RKO (cell line): ENCODE data around the gene SELENBP1.

Experiments used
- DNase-seq: peaks from one replicate; pipeline ENCODE4 v3.0.0-alpha.2; 2016; ENCODE audit warnings: low spot score

Gene SELENBP1

DNA sequence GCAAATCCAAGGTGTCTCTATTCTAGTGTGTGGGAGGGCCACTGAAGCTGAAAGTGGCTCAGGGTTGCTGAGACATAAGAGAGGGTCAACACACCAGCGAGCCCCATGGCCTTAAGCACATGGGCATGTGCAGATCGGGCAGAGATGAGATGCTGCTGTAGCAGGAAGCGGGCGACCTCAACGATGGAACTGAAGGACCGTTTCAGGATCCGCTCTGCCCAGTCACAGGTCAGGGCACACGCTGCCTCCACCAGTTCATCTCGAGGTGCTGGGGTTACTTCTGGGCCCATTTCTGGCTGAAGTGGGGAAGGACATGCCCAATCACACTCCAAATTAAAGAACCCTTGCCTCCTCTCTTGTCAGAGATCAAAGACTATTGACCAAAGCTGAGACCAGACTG lies 28.9 kb downstream of the SELENBP1 start:
- no peak for DNase-seq

GRCh38 chr1:151342569-151342968 lies 29.9 kb downstream of the SELENBP1 start:
- DNase-seq = no peak

DNA sequence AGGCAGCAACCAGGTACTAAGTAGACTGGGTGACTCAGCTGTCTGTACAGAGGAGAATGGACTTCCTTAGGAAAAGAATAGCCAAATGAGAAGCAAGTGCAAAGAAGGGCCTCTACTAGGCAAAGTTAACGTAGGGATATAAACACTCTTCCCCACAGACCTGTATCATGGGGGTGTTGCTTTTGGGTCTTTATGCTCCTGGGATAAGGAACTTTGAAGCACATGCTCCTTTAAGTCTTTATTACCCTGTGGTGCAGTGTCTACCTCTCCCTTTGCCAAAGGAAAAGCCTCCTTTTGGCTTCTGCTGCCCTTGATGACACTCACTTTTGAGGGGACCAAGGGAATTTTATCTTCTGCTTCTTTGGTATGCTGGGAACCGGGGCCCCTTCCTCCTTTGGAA lies 30.5 kb downstream of the SELENBP1 start:
- no peak for DNase-seq

DNA sequence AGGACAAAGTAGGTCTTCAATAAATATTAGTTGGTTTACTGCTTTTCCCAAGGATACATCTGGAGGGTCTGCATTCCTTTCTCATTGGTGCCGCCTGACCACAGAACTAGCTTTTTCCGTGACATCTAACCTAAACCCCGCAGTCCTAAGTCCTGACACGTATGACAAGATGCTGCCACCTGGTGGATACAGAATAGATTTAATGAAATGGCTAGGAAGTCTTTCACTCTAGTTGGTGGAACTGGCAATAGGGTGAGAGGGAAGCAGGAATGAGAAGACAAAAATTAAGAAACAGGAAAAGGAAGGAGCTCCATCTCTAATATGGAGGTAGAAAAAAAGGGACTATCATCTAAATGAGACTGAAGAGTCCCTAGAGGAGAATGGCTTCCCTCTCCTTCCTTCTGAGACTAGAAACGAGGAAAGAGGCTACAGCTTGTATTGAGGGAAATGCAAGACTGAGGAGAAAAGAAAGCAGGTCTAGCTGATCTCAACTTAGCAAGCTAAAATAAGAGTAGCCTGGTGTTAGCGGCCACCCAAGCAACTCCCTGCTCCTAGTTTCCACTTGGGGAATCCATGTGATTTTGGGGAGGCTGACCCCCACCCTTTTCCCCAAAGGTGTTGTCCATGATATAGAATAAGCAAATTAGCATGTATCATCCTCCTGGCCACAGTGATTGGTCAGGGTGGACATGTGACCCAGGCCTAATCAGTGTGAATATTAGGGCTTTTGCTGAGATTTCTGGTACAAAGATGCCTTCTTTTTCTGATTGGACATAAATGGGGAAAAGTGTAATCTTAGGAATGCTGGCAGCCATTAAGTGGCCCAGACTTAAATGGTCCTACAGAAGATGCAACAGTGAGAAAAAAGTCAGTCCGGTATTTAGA lies 31.4 kb downstream of the SELENBP1 start:
- peak; percentile 93 for DNase-seq

- DNase-seq = no peak
Observed at GRCh38 chr1:151336556-151336955, 35.9 kb downstream of the SELENBP1 start.

DNA sequence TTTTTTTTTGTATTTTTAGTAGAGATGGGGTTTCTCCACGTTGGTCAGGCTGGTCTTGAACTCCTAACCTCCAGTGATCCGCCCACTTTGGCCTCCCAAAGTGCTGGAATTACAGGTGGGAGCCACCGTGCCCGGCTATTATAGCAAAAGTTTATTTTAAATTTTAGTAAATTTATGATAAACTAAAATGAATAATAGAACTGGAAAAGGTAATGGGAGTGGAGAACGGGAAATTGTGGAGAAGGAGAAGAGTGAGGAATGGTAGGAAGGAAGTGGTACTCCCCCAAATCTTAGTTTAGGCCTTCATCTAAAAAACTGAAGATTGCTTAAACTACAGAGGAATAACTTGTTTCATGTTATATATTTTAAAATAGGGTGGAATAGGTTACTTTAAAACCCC lies 37.7 kb downstream of the SELENBP1 start:
- DNase-seq = no peak

- DNase-seq = no peak
Observed at GRCh38 chr1:151327903-151328674, 44.4 kb downstream of the SELENBP1 start.

DNA sequence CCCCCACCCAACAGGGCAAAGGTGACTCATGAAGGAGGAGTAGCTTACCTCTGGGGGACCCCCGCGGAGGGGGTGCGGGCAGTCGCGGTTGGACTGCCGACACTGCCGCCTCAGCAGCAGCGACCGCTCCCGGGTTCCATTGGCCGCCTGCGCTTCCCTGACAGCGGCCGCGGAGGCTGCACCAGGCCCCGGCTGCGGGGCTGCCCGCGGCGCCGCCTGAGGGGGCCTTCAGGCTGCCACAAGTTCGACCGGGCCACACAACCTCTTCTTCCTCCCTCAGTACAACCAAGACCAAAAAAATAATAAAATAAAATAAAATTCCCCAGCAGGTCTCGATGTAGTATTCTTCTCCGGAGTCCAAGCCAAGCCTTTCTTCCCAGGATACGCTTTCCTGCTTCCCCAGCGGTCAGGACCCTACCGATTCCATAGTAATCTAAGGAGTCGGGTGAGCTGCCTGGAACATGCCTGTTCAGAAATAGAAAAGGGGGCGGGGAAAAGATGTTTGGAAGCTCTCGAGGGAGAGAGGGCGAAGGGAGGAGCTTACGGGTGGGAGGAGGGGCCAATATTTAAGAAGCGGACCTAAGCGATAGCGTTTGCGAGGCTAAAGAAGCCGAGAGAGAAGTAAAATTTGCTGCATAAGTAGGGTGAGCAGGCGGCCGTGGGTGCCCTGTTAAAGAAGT lies 45.1 kb downstream of the SELENBP1 start, which contains the start of gene PI4KB:
PI4KB (minus strand) TSS at position 194 of the 680 bp plus-strand sequence. CDS start 10,935 bp downstream, outside the sequence.
- peak; percentile 98 for DNase-seq

- DNase-seq = peak; percentile 66
Observed at GRCh38 chr1:151326619-151327222, 45.8 kb downstream of the SELENBP1 start.

DNA sequence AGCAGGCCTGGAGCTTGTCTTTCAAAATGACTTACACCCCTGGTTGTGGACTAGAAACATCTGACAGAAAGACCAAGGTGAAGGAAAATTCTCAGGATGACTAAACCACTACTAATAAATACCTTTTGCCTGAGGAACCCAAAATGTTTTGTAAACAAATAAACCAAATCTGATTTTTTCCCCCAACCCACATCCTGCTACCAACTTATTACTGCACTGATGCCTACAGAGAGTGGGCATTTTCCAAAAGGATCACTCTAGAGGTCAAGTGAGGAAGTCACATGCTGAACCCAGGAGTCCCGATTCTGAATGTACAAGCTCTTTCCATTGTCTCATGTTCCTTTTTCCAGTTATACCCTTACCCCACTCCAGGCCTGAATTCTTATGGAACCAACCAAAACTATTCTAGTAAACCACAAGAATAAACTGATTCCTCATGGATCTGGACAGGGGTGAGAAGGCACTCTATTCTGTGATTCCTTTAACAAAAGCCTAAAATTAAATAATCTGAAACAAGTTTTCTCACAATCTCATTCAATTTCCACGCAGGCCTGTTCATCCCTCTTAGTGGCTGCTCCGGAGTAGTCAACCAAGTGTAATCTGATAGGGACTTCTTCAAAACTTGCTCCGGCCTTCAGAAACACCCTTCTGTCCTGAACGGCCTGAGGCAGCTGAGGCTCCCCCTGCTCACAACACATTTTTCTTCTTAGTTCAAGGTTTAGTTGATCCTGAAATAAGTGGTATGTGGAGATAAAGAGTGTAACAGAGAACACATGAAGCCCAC lies 46.7 kb downstream of the SELENBP1 start:
- DNase-seq = peak; percentile 61

- no peak for DNase-seq
Observed at GRCh38 chr1:151325231-151325630, 47.3 kb downstream of the SELENBP1 start.

GRCh38 chr1:151324390-151324930 lies 48.0 kb downstream of the SELENBP1 start:
- no peak for DNase-seq

GRCh38 chr1:151318975-151319374 lies 53.5 kb downstream of the SELENBP1 start:
- DNase-seq = no peak

DNA sequence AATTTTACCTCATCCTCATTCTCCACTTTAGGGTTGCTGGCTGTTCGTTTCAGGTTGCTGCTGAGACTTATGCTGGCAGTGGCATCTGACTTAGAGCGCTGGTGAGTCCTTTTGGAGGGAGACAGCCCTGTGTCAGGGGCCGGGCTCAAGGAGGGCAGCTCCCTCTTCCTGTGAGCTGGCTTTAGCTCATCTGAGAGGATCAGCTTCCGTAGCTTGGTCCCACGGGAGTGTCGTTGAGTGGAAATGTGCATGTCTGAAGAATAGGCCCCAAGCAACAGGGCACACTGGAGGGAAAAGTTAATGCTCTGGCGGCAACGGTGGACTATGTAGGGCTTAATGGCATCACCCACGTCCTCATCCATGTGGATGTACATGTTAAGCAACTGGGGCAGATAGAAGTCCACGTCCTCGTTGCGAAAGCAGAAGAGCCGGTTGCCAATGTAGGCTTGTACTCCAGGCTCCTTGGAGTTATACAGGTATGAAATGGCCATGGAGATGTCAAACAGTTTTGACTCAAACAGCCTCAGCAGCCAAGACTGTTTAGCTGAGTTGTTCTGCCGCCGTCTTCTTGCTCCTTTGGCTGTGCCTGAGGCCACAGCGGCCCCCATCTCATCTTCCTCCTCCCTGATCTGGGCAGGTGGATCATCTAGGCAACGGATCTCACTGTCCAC lies 56.8 kb downstream of the SELENBP1 start:
- DNase-seq = no peak
